Vagina (tissue), 2 donors: ENCODE results near the gene MYO18A. TPM values are rescaled to one million over a fixed set of nuclear protein-coding genes. Genes with fewer than 3 reads are reported as not detected.

ENCODE experiments used
- DNase-seq, 2 donors: peaks; one replicate each; pipeline ENCODE4 v3.0.0-alpha.2; 2017; ENCODE audit errors: extremely low spot score in 2 of 2
- H3K27ac ChIP-seq: fragments of 200-600 bp; sonication (generic); one replicate; pipeline ENCODE4 v1.5.1; 2019
- H3K27me3 ChIP-seq: fragments of 200-600 bp; sonication (generic); one replicate; pipeline ENCODE4 v1.5.1; 2019
- H3K36me3 ChIP-seq, 2 donors: fragments of 200-600 bp; sonication (generic); one replicate each; pipeline ENCODE4 v1.5.1; 2017 to 2019
- H3K4me1 ChIP-seq: fragments of 200-600 bp; sonication (generic); one replicate; pipeline ENCODE4 v1.5.1; 2019
- H3K4me3 ChIP-seq, 2 donors: fragments of 200-600 bp; sonication (generic); 1 replicate in 1 of 2; 2 replicates in 1 of 2; pipeline ENCODE4 v1.5.1; 2016 to 2019
- H3K9me3 ChIP-seq: fragments of 200-600 bp; sonication (generic); one replicate; pipeline ENCODE4 v1.5.1; 2019
- CTCF ChIP-seq, 3 experiments: fragments of 450-650 bp in 2 of 3; fragments of 200-600 bp in 1 of 3; sonication (generic) in 1 of 3; IDR thresholded peaks; one replicate each; pipeline ENCODE4 v1.5.1; 2017 to 2019; ENCODE audit warnings: antibody characterized with exemption in 3 of 3, mild to moderate bottlenecking in 2 of 3, moderate library complexity in 2 of 3
- POLR2A ChIP-seq, 2 donors: fragments of 450-650 bp; IDR thresholded peaks; one replicate each; pipeline ENCODE4 v1.6.1; 2017; ENCODE audit warnings: antibody characterized with exemption in 2 of 2, mild to moderate bottlenecking in 2 of 2, moderate library complexity in 2 of 2
- POLR2AphosphoS5 ChIP-seq, 2 donors: sonication (generic); formaldehyde crosslinking; IDR thresholded peaks; one replicate each; pipeline ENCODE4 v1.9.0; 2017; ENCODE audit warnings: antibody characterized with exemption in 2 of 2, mild to moderate bottlenecking in 2 of 2, low read depth in 1 of 2; ENCODE audit not compliant: insufficient read depth in 1 of 2
- intact Hi-C: fragments of 100-400 bp; cut with DNase I; formaldehyde crosslinking; loops from one replicate; pipeline ENCODE4 v1.15.1; 2023
- total RNA-seq: library from RNA; depleted of rRNA; stranded (reverse); fragments of >200 nt; gene quantifications from one replicate; pipeline ENCODE4 v1.2.3, GENCODE V29; 2016

MYO18A gene
- total RNA-seq, 1 donor from 2014 or later = 70.7 TPM

DNA sequence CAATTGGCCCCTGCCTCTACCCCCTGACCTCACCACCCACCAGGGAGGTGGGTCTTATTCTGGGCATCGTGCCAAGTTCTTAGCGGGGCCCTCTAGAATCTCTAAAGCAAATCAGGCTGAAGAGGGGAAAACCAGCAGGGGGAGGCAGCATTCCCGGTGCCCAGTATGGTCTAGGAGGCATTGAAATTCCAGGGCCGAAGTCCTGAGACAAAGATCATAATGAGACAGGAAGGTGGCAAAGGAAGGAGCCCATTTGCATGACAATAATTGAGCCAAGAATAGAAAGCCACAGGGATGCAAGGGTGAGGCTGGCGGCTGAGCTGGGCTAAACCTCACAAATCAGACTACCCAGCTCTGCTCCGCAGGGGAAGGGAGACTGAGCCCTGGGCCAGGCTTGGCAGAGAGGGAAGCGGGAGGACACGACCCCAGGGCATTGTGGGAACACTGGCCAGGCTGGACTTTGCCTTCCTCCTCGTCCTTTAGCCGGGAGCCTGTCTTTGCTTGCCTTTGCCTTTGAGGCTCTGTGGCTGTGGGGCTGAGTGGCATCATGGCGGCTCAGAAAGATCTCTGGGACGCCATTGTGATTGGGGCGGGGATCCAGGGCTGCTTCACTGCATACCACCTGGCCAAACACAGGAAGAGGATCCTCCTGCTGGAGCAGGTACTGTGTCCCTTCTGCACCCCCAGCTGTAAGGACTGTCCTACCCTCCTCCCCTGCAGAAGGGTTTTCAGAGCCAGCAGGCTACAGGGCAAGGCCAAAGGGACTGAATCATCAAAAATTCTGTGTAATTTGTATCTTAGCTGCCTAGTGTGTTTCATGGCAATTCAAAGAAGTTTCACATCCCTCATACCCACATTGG is 137.3 kb downstream of the MYO18A start, which contains the start of gene PIPOX:
TSS of gene PIPOX (plus strand) at position 463 of the 860 bp plus-strand sequence. CDS start at position 548, 85 bp downstream.
- H3K9me3 ChIP-seq = no peaks in the 10 kb centered on the region
- H3K4me3 ChIP-seq = no peak within 1 kb of the TSS

GRCh38 chr17:29042026-29042678 is 138.0 kb downstream of the MYO18A start:
- no peak overlapping the region for H3K4me3 ChIP-seq
- H3K4me1 ChIP-seq = no peaks in the 10 kb centered on the region
- TF ChIP-seq POLR2A (IDR thresholded peaks at IDR 0.05) (no peak), CTCF (IDR thresholded peaks at IDR 0.05) (no peak), POLR2AphosphoS5 (IDR thresholded peaks at IDR 0.05; ENCODE audit: insufficient read depth in 1 of 2, low read depth in 1 of 2) (no peak)

More for the DNA sequence above, 137.3 kb downstream of the MYO18A start, which contains the start of gene PIPOX:
- H3K27me3 ChIP-seq = no peaks in the 10 kb centered on the region
- H3K4me1 ChIP-seq = no peaks in the 10 kb centered on the region
- H3K27ac ChIP-seq = no peak within 1 kb of the TSS
- intact Hi-C loops = no loop called here
- TF ChIP-seq CTCF (IDR thresholded peaks at IDR 0.05) = no peak
- no peak for TF ChIP-seq POLR2AphosphoS5 (IDR thresholded peaks at IDR 0.05; ENCODE audit: insufficient read depth in 1 of 2, low read depth in 1 of 2)
- no peak for TF ChIP-seq POLR2A (IDR thresholded peaks at IDR 0.05)
- no peaks in the 10 kb centered on the region for H3K36me3 ChIP-seq
- DNase-seq = no peak

GRCh38 chr17:29041571-29041970 is 138.6 kb downstream of the MYO18A start:
- no peaks in the 10 kb centered on the region for H3K36me3 ChIP-seq
- TF ChIP-seq POLR2AphosphoS5 (IDR thresholded peaks at IDR 0.05; ENCODE audit: insufficient read depth in 1 of 2, low read depth in 1 of 2) (no peak), POLR2A (IDR thresholded peaks at IDR 0.05) (no peak), CTCF (IDR thresholded peaks at IDR 0.05) (no peak)
- no peaks in the 10 kb centered on the region for H3K27me3 ChIP-seq
- H3K4me3 ChIP-seq = no peak overlapping the region
- intact Hi-C loops = no loop called here
- H3K4me1 ChIP-seq = no peaks in the 10 kb centered on the region
- no peak overlapping the region for H3K27ac ChIP-seq
- H3K9me3 ChIP-seq = no peaks in the 10 kb centered on the region
- no peak for DNase-seq

More at GRCh38 chr17:29042026-29042678, 138.0 kb downstream of the MYO18A start:
- intact Hi-C loops = no loop called here
- H3K9me3 ChIP-seq = no peaks in the 10 kb centered on the region
- DNase-seq = no peak
- no peaks in the 10 kb centered on the region for H3K36me3 ChIP-seq
- H3K27me3 ChIP-seq = no peaks in the 10 kb centered on the region
- H3K27ac ChIP-seq = no peak overlapping the region

DNA sequence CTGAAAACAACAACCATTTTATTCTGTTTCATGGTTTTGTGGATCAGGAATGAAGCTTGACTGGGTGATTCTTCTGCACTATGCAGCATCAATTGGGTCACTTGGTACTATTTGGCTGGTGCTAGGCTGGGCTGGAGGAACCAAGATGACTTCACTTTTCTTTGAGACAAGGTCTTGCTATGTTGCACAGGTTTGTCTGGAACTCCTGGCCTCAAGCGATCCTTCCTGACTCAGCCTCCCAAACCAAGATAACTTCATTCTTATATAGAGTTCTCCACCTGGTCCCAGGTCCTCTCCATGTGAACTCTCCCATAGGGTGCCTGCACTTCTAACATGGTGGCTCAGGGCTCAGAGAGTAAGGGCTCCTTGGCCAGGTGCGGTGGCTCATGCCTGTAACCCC is 139.1 kb downstream of the MYO18A start:
- Histone ChIP-seq H3K4me1 (no peaks in the 10 kb centered on the region), H3K9me3 (no peaks in the 10 kb centered on the region), H3K4me3 (no peak overlapping the region), H3K36me3 (no peaks in the 10 kb centered on the region), H3K27ac (no peak overlapping the region), H3K27me3 (no peaks in the 10 kb centered on the region)
- intact Hi-C loops = no loop called here
- DNase-seq = no peak
- TF ChIP-seq CTCF (IDR thresholded peaks at IDR 0.05) = no peak
- TF ChIP-seq POLR2A (IDR thresholded peaks at IDR 0.05) = no peak
- no peak for TF ChIP-seq POLR2AphosphoS5 (IDR thresholded peaks at IDR 0.05; ENCODE audit: insufficient read depth in 1 of 2, low read depth in 1 of 2)
